Left colon (tissue), 2 donors: Measurements from ENCODE around the gene TXNL4A. TPM values are rescaled to one million over a fixed set of nuclear protein-coding genes. Genes with fewer than 3 reads are reported as not detected.
"Not testable (repeated sequence)": the region's sequence is repeated elsewhere in the genome, so short reads cannot be mapped to it uniquely, and the experiment has no call there.

Experiments
- ATAC-seq: fragments of 200-7000 bp; cut with Tn5 transposase; one replicate; pipeline ENCODE4 v1.9.1; 2020; ENCODE audit warnings: mild to moderate bottlenecking, moderate library complexity
- DNase-seq, 2 donors: peaks; one replicate each; pipeline ENCODE4 v3.0.0-alpha.2; 2020
- intact Hi-C, 2 donors: fragments of 100-400 bp; cut with DNase I in 1 of 2; cut with micrococcal nuclease in 1 of 2; formaldehyde crosslinking; loops; one replicate each; pipeline versions ENCODE4 v1.11.2 to v1.14.0; 2022; cut with DNase I, micrococcal nuclease
- long read RNA-seq: library from polyadenylated mRNA; unstranded; transcript quantifications from one replicate; pipeline ENCODE4 v2.0.0, GENCODE V29; 2021
- total RNA-seq, 2 donors: library from RNA; stranded (reverse); fragmentation: NEBNext Ultra II Directional; extraction: Animal tissue kit (Norgen Biotek cat#: 25700); gene quantifications; one replicate each; pipeline ENCODE4 v1.2.1, GENCODE V29; 2021
- donor health status: DM: no; HTN: no; CAD: no.
- donor health status: DM: yes; HTN: yes; CAD: no.

The TXNL4A gene, protein sequence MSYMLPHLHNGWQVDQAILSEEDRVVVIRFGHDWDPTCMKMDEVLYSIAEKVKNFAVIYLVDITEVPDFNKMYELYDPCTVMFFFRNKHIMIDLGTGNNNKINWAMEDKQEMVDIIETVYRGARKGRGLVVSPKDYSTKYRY
- 10 to 100 TPM; 72.6 to 96.2 TPM for total RNA-seq
- long read RNA-seq, transcript TXNL4A-201 (3 exons, 3,504 nt): major isoform, 51 of 61 reads
- long read RNA-seq, partial matches to known transcripts: 0 of 61 reads
- long read RNA-seq, other reads (novel, unspliced or antisense): 7 of 61 reads

DNA sequence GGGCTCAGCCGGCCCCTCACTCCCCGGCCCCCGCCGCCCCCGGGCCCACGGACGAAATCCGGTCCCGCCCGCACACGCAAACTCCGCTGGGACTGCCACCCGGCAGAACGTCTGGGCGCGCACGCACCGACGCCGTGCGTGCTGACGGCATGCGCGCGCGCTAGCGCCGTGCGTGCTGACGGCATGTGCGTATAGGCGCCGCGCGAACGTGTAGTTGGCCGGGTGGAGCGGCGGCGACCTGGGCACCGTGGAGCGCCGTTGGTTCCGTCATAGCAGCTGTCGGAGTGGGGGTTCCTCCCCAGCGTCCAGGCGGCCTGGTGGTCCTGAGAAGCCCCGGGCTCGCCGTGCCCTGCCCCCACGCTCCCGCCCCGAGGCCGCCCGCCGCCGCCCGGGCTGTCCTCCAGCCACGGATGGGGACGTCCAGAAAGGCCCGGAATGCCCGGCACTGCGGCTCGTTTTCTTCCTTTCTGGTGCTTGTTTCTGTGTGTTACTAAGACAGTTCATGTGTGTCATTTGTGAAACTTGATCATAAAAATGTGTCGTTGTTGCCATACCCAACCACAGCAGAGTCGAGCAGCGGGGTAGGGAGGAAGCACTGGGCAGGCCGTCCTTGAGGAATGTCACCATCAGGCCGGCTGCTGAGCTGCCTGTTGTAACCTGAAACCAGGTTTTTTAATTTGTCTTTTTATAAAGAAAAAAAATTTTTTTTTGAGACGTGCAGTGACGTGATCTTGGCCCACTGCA, at the start of gene TXNL4A:
TXNL4A (minus strand) TSS at position 113 of the 744 bp plus-strand sequence. CDS start 171 bp downstream, outside the sequence.
- ATAC-seq: peak; percentile 95
- intact Hi-C loops: no loop called here
- DNase-seq: peak; percentile 78 to 88

DNA sequence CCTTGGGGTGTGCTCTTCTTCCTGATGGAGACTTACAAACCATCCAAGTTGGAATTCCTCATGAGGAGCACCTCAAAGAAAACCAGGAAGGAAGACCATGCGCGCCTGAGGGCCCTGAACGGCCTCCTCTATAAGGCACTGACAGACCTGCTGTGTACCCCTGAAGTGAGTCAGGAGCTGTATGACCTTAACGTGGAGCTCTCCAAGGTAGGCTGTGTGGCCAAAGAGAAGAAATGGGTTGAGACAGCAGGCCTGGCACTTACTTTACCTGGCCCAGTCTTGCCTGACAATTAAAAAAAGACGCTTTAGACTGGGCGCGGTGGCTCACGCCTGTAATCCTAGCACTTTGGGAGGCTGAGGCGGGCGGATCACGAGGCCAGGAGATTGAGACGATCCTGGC, 48.9 kb upstream of the TXNL4A start:
- no peak for DNase-seq
- no peak for ATAC-seq
- intact Hi-C loops: no loop called here

DNA sequence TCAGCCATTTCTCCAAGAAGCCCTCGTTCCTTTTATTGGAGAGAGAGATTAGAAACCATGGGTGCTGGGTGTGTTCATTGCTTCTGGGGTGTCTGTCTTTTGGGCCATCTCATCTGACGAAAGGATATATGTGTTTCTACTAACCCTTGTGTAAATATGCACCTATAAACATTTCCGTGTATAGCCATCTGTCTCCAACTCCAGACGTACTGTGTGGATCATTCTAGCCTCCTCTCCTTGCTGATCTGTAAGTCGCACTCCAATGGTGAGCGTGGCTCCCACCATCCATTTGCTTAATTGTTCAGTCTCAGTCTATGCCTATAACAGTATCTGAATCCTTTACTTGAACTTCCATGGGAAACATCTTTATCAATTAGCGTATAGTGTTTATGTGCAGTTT, 47.6 kb upstream of the TXNL4A start:
- DNase-seq: no peak
- ATAC-seq: no peak
- intact Hi-C loops: no loop called here

DNA sequence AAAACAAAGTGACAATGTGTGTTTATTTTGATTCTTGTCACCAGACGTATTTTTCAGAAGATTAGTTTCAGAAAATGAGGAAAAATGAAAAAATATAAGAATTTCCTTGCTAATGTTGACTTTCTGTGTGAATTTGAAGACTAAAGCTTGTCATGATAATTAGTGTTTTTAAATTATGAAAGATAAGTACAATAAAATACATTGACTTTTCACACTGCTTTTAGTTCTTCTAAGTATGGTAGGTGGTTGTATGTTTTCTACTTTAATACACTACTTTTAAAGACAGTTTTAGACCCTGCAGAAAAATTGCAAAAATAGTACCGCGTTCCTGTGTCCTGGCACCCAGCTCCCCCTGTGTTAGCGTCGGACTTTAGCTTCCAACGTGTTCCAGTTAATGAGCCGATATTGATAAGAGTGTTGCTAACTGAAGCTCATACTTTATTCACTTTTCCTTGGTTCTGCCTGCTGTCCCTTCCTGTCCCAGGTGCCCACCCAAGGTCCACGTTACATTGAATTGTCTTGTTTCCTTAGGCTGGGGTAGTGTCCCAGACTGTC, 46.6 kb upstream of the TXNL4A start:
- intact Hi-C loops: no loop called here
- ATAC-seq: no peak
- DNase-seq: no peak

DNA sequence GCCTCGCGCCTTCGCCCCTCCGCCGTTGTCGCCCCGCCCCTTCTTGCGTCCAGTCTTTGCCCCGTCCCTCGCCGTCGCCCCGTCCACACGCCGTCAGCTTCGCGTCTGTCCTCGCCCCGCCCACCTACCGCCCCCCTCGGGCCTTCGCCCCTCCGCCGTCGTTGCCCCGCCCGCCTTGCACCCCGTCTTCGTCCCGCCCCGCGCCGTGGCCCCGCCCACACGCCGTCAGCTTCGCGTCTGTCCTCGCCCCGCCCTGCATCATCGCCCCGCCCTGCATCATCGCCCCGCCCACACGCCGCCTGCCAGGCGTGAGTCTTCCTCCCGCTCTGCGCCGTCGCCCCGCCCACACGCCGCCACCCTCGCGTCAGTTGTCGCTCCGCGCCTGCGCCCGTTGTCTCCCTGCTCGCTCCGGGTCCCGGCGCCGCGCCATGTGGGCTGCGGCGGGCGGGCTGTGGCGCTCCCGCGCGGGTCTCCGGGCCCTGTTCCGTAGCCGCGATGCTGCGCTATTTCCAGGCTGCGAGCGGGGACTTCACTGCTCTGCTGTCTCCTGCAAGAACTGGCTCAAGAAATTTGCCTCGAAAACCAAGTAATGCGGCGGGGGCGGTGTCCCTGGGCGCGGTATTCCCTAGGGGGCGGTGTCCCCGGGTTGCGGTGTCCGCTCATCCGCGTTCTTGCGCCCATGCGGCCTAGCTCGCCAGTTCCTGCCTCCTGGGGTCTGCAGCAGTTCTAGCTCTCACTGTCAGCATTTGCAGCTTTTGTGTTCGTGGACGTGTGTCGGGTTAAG, 45.9 kb upstream of the TXNL4A start, which contains the start of gene RBFA:
RBFA (plus strand) TSS at position 367 of the 784 bp plus-strand sequence; CDS start at position 429, 62 bp downstream.
- intact Hi-C loops: no loop called here
- peak; percentile 100 for DNase-seq
- peak; percentile 88 for ATAC-seq

DNA sequence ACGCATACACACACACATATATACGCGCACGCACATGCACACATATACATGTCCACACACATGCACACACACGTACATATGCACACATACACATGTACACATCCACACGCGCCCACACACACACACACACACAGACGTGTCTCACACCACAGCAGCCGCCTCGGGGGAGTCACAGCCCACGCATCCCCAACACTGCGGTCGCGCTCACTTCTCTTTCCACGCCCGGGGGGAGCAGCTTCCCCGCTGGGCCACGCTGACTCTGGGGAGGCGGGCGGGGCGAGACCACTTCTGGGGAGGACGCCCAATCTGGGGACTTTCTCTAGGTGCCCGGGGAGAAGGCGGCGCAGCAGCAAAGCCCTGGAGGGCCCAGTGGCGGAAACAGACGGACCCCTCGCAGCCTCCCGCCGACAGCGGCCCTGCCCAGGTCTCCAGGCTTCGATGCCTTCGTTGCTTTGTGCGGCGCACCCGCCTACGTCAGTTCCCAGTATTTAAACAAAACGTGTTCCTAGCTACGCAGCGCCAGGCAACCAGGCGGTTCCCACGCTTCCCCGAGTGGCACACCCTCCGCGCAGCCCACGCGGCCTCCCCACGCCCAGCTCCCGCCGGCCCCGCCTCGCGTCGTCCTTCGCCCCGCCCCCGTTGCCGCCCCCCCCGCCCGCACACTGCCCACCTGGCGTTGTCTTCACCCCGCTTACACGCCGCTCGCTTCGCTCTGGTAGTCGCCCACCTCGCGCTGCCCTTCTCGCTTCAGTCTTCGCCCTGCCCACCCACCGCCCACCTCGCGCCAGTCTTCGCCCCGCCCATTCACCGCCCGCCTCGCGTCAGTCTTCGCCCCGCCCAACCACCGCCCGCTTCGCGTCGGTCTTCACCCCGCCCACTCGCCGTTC, 45.1 kb upstream of the TXNL4A start:
- DNase-seq: peak in 1 of 2 donors; percentile 89
- ATAC-seq: peak; percentile 66
- intact Hi-C loops: no loop called here

DNA sequence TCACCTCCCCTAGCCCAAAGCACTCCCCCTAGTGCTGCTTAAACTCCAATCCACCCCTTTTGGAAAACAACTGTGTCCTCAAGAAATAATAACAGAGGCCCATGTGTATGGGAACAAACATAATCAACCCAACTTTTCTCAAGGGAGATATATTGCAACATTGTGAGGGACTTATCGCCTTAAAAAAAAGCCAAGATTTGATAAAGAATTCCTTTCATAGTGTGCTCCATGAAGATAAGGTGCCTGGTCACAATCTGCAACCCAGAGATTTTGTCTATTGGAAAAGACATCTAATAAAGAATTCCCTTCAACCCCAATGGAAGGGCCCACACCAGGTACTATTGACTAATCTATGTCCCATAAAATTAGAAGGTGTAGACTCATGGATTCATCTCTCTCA, 41.3 kb upstream of the TXNL4A start:
- ATAC-seq: no peak
- intact Hi-C loops: no loop called here
- DNase-seq: no peak

DNA sequence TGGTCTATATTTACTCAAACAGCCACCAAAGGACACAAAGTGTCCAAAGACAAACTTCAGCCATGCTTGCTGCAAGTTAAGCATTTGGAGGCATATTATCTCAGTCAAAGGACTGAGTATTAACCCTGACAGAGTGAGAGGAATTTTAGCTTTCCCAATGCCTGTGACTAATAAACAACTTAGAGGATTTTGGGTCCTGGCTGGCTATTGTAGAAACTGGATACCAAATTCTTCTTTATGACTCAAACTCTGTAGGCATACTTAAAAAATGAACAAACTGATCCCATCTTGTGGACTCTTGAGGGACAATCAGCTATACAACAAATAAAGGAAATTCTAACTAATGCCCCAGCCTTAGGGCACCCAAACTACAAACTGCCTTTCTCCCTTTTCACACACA, 39.4 kb upstream of the TXNL4A start:
- intact Hi-C loops, DNase-seq, ATAC-seq: not testable (repeated sequence)

DNA sequence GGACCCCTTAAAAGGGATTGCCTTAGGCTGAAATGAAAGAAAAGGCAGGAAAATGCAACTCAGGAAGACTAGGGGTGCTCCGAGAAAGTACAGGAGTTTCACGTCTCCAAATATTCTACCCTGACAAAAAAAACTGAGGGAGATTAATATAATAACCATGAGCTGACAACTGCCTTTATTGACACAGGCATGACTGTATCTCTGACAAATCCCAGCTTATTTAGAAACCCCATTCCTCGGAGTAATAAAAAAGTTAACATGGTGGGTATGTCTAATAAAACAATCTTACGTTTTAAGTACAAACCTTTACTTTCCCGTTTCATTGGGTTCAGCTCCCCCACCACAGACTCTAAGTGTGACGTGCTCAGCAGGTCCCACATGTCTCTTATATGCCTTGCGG, 38.0 kb upstream of the TXNL4A start:
- intact Hi-C loops: no loop called here
- no peak for ATAC-seq

DNA sequence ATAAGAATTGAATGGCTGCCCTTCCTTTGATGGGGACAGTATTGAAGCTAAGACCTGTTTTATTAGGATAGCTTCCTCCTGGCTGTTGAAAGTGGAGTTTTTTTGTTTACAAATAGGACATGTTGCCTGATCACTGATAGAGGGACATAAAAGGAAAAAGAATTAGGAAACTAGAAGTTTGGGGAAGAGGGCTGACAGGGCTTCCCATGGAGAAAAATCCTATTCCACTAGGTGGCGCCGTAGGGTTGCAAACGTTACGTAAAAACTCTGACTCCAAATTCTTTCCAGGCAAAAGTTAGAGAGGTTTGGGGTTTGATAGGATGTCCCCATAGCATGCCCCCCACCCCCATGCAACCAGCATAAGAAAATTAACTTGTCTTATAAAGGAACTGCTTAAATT, 34.8 kb upstream of the TXNL4A start:
- intact Hi-C loops: no loop called here
- ATAC-seq: no peak
- no peak for DNase-seq

More for the DNA sequence above, 38.0 kb upstream of the TXNL4A start:
- DNase-seq: no peak

DNA sequence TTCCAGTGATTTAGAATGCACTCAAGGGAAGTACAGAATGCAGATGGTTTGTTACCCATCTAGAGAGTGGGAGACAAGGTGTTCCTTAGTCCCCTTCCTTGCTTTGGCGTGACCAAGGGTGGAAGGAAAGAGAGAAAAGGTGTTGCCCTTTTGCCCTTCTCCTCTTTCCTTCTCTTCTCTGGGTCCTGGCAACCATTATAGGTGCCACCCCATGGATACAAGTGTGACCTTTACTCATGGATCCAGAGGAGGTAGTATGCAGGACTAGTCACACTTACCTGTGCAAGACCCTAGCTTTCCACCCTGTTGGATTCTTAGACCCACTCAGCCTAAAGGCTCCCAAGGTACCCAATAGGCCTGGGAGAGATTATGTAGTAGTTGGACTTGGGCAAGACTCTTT, 34.2 kb upstream of the TXNL4A start:
- intact Hi-C loops: no loop called here

DNA sequence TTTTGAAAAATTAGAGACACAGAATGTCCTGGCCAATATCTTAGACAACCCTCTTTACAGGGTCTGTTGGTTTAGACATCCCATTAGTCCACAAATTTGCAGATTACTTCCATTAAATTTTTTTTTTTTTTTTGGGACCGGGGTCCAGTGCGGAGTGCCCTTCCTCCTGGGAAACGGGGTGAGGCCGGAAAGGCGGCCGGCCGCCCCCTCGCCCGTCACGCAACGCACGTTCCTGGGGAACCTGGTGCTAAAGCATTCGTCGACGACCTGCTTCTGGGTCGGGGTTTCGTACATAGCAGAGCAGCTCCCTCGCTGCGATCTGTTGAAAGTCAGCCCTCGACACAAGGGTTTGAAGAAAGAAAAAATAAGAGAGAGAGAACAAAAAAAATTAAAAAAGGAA, 24.4 kb upstream of the TXNL4A start:
- intact Hi-C loops: no loop called here
- DNase-seq: no peak
- no peak for ATAC-seq

More for the DNA sequence above, 34.2 kb upstream of the TXNL4A start:
- DNase-seq: no peak
- ATAC-seq: no peak

DNA sequence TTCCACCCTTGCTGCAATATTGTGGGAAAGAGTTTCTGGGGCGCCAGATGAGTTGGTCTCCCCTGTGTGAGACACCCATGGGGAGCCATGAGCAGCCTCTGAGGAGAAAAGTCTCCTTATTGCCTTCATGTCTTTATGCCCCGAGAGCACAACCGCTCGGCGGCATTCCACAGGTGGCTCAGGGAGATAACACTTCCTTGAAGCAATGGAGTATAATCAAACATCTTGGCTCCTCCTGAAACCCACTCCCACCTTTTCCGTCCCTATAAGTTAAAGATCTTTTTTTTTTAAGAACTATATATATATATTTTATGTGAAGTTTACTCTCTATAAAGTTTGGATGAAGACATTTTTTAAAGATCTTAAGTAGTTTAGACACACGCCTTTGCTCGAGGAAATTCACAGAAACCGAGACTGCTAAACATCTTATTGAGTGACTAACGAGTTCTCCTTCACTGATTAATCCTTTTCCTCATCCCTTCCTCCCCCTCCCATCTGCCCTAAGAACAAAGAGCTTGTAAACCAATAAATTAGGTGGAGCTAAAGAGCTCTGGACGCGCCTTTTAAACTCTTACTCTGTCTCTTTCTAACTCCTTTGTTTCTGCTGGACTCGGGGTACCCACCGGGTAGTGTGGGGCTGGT, 23.3 kb upstream of the TXNL4A start:
- DNase-seq, ATAC-seq, intact Hi-C loops: not testable (repeated sequence)

DNA sequence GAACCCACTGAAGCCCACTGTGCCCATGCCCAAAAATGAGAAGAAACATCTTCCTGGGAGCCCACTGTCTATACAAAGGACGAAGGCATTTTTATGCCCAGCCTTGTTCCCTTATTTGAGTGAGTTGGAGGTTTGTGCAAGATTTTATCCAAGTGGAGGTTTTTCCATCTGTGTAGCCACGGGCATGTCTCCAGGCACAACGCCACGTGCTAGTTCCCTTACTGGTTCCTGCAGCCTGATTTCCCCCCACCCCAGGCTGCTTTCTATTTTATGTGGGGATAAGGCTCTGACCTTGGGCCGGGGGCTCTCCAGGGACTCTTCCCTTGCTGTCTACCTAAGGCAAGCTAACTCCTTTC, 22.2 kb upstream of the TXNL4A start:
- no peak for ATAC-seq
- intact Hi-C loops: no loop called here
- DNase-seq: no peak

DNA sequence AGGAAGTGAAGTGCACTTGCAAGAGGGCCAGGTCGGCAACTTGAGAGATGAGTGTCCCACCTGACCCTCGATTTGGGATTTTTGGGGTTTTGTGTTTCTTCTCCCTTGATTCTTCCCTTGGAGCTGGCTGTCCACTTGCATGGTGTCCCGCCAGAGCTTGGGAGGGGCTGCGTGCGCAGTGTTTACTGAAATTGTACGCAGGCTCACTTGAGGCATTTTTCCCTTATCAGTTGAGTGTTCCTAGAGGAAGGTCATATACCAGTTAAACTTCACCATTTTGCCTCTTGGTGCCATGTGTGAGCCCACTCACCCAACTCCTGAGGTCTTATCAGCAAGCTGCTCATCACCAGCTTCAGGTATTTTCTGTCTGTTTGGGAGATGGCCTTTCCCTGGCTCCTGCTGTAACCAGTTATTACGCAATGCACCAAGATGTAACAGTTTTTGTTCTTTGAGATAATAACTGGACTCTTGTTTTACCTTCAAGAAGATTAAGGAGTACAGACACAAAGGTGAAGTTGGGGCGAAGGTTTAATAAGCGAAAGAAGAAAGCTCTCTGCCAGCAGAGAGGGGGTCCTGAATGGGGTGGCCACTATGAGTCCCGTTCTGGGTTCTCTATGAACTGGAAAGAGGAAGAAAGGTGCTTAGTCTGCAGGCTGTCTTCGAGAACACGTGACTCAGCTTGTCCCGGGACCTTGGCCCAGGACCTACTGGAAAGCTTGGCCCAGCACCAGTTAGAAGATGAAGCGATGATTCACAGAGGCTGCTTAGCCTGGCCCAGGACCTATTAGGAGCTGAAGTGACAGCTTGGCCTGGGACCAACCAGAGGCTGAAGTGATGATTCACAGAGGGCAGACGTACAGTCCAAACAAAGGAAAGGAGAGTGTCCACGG, 21.5 kb upstream of the TXNL4A start:
- DNase-seq: peak; percentile 40 to 80
- ATAC-seq: peak; percentile 34
- intact Hi-C loops: no loop called here

DNA sequence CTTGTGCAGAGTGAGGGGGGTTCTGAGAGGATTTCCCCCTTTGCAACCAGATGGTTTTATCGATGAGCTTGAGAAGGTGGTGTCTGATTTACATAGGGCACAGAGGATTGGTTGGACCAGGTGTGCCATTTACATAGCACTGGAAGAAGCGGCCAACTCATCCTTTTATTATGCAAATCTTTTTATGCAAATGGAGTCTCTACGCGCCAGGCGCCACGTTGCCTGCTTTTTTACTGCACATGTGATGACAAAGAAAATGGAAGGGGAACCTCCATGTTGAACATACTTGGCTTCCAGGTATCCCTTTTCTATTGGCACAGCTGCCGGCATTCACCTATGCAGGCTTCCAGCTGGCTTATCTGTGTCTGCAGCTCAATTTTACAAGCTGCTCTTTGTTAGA, 18.4 kb upstream of the TXNL4A start:
- DNase-seq (no peak), ATAC-seq (no peak)
- intact Hi-C loops: no loop called here
